GM18870 (cell line): ENCODE measurements around the gene MAN1B1.

ENCODE experiments used
- ATAC-seq: cut with Tn5 transposase; IDR thresholded peaks from one replicate; pipeline ENCODE4 v1.9.1; 2021; ENCODE audit warnings: moderate library complexity; ENCODE audit not compliant: unreplicated experiment

The MAN1B1 gene

GRCh38 chr9:137086531-137087408 is at the start of gene MAN1B1:
Gene MAN1B1, plus strand, starts transcription at chr9:137086985. Its CDS starts 15 bp downstream, at chr9:137087000.
- ATAC-seq, result peak; percentile 74

DNA sequence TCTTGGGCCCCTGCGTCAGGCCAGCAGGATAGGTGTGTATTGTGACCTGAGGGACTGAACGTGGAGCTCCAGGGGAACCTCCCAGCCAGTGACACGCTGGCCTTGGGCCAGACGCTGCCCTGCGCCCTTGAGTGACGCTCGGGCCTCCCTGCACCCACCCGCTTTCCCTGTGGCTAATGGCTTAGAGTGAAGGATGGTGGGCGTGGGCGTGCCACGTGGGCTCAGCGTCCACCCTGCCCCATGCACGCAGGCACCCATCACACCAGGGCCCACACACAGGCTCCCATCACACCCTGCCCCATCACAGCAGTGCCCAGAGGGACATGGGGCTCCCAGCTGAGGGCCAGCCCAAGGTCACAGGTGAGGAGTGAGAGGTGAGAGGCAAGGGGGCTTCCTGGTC is 49.8 kb upstream of the MAN1B1 start:
- ATAC-seq, result no peak

DNA sequence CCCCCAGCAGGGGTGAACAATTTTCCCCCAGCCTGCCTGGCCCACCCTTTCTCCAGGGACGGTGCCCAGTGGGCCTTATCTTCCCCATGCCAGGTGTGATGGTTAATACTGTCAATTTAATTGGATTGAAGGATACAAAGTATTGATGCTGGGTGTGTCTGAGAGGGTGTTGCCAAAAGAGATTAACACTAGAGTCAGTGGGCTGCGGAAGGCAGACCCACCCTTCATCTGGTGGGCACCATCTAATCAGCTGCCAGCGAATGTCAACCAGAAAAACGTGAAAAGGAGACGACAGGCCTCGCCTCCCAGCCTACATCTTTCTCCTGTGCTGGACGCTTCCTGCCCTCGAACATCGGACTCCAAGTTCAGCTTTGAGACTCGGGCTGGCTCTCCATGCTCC is 49.3 kb upstream of the MAN1B1 start:
- ATAC-seq, result no peak

- no peak for ATAC-seq
Observed at GRCh38 chr9:137038916-137039315, 47.9 kb upstream of the MAN1B1 start.

GRCh38 chr9:137039611-137040366 is 47.0 kb upstream of the MAN1B1 start:
- no peak for ATAC-seq

GRCh38 chr9:137040568-137040967 is 46.2 kb upstream of the MAN1B1 start:
- no peak for ATAC-seq

GRCh38 chr9:137041124-137041523 is 45.7 kb upstream of the MAN1B1 start:
- ATAC-seq, result no peak

- ATAC-seq, result no peak
Observed at GRCh38 chr9:137042751-137043727, 43.7 kb upstream of the MAN1B1 start.

DNA sequence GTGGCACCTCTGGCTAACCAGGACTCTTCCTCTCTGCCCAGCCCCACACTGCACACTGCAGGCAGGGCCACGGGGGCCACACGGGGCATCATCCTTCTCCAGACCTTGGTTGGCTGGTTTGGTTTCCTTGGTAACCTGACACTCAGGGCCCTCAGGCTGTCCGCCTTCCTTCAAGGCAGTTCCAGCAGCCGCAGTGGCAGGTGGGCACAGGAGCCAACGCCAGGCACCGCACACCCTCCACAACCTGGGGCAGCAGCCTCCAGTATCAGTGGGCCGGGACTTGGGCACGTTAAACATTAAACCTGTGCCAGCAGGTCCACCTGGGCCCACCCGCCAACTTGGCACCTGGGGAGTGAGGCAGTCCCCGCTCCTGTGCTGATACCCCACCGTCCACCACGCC is 42.7 kb upstream of the MAN1B1 start:
- no peak for ATAC-seq

DNA sequence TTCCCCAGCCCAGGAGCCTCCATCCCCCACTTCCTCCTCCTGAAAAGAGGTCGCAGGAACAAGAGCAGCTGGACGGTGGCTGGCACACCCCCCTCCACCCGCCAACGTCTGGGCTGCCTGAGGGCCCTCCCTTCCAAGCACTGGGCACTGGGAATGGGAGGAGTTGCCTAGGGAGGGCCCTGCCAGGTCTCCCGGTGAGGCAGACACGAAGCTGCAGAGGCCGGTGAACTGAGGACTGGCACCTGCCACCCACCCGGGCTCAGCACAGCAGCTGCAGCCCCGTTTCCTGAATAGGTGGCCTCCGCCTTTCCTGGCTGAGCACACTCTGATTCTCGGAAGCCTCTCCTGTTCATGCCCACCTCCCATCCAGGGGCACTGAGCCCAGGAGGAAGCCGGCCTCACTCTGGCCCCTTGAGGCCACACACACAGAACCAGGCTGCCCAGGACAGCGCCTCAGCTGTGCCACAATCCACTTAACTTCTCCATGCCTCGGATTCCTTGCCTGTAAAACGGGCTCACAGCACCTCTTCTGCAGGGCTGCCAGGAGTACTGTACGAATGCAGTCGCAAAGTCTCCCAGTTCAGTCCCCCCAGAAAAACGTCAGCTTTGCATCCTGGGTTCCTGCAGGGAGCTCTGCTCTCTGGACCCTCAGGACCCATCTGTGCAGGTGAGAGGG is 42.1 kb upstream of the MAN1B1 start:
- ATAC-seq, result no peak

- no peak for ATAC-seq
Observed at GRCh38 chr9:137045294-137046087, 41.3 kb upstream of the MAN1B1 start.

DNA sequence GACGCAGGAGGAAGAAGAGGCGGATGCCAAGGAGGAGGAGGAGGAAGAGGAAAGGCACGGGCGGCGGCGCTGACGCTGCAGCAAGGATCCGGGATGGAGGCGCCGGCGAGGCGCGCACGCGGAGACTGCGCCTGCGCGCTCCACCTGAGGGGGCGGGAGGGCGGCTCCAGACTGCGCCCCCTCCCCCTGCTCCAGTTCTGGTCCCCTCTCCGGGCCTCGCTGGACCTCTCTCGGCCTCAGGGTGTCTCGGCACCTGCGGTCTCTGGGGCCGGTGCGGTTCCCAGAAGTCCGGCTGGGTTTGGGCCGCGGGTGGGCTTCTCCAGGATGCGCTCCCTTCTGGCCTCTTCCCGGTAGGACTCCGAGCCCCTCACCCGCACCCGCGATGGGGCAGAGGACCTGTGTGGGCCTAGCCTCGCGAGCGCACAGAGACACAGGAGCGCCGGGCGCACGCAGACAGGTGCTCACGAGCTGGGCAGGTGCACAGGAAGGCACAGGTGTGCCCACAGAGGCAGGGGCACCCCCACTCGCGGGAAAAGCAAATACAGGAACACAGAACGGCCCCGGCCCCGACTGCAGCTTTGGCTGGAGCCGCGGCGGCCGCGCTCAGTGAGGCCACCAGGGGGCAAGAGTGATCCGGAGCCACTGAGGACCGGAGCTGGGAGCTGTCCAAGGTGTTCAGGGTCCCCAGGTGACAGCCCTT is 40.5 kb upstream of the MAN1B1 start, which contains the start of gene NPDC1:
Gene NPDC1 (minus strand): TSS at position 90 of the 700 bp plus-strand sequence. CDS start 188 bp downstream, outside the sequence.
- ATAC-seq, result no peak

DNA sequence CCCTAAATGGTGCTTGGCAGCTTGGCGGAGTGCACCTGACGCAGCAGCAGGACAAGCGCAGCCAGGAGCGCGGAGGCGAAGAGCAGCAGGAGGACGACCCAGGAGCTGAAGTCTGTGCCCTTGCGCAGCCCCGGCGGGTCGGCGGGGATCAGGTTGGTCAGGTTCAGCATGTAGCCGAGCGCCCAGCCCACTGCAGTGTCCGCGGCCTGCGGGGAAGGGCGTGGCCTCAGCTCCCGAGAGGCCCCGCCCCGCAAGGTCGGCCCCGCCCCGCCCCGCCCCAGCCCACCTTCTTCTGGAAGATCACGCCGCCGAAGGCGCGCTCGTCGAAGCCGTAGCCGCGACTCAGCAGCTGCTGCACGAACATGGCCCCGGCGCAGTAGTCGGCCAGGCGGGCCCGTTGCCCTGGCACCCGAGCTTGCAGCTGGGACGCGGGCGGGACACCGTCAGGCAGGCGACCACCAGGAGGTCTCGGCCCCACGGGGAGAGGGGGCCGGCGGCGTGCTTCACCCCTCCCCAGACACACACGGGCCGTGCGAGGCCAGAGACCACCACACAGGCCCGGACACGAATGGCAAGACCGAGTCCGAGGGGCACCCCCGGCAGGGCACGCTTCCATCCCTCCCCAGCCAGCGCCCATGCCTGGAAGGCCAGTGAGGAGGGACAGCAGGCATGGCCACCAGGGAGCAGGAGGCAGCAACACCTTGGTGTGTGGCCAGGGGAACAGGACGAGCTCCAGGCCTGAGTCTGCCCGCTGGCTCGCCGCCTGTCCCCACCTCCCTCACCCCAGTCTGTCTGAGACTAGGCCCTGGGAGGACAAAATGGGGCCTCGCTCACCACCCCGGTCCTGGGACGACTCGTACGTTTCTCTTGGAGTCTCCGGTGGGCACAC is 37.9 kb upstream of the MAN1B1 start:
- ATAC-seq, result no peak

- ATAC-seq, result no peak
Observed at GRCh38 chr9:137049544-137050449, 37.0 kb upstream of the MAN1B1 start.

GRCh38 chr9:137050570-137050969 is 36.2 kb upstream of the MAN1B1 start:
- ATAC-seq, result no peak

DNA sequence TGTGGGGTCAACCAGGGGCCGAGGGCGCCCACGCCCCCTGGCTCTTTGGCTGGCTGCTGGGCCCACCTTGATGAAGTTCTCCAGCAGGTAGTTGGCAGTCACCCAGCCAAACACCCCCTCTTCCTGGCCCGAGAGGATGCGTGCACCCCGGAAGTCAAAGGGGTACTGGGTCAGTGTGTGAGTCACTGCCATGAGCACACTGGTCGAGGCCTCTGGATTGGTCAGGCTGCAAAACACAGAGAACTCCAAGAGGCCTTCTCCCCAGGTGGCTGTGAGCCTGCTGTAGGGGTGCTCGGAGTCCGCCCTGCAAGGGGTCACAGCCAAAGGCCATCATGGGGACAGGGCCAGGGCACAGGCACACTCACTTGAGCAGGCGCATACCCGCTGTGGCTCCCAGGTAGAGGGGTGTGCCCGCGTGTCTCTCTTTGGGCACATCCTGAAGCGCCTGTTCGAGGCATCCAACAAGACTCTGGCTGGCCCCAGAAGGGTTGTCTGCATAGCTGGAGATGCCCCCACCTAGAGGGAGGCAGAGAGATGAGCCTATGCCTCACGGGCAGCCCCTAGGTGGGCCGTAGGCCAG is 35.5 kb upstream of the MAN1B1 start:
- ATAC-seq, result no peak
